T-helper 2 cell treated with Interferon-gamma antibody and Interleukin-4, amounts not matched to agents 100 ng/mL and 5 ng/mL, for 36 hours (primary cell): Measurements from ENCODE around the gene RNF31. TPM values are rescaled to one million over a fixed set of nuclear protein-coding genes. Genes with fewer than 3 reads are reported as not detected.

Experiments
- intact Hi-C: fragments of 100-400 bp; cut with micrococcal nuclease; formaldehyde crosslinking; loops from one replicate; pipeline ENCODE4 v1.15.1; 2023
- total RNA-seq: library from RNA; stranded (reverse); gene quantifications from 2 replicates; pipeline ENCODE4 v1.2.3, GENCODE V29; 2022

Gene RNF31
- total RNA-seq, 1 donor from 2014 or later, result 128 TPM

DNA sequence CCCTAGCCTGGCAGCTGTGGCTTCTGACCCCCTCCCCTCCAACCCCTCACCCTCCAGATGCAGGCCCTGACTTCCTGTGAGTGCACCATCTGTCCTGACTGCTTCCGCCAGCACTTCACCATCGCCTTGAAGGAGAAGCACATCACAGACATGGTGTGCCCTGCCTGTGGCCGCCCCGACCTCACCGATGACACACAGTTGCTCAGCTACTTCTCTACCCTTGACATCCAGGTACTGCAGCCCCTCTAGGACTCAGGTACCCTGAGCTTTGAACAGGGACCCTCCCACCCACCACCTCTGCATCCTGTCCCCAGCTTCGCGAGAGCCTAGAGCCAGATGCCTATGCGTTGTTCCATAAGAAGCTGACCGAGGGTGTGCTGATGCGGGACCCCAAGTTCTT, 7.8 kb downstream of the RNF31 start:
- intact Hi-C loops, result no loop called here

DNA sequence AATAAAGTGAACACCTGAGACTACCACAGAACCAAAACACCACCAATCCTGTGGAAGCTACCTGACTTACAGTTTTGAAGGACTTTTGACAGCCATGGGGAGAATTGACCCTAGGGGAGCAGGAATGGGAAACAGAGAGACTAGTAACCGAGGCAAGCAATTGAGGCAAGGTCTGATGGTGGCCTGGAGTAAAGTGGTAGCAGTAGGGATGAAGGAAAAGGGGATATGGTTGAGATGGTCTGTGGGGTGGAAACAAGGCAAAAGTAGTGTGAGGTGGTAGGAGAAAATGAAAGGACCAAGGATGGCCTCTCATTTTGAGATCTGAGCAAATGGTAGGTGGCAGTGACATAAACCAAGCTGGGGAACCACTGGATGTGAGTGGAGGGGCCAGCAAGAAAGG, 9.5 kb downstream of the RNF31 start:
- intact Hi-C loops, result no loop called here

DNA sequence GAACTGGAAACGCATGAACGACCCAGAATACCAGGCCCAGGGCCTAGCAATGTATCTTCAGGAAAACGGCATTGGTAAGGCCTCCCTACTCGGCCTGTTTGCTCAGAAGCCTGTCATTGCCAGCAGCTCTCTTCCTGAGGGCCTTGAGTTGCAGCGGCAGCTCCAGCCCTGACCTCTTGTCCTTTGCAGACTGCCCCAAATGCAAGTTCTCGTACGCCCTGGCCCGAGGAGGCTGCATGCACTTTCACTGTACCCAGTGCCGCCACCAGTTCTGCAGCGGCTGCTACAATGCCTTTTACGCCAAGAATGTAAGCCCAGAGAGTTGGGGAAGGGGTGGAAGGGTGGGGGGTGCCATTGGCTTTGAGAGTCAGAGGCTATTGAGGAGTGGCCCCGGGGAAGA, 10.0 kb downstream of the RNF31 start:
- intact Hi-C loops, result no loop called here

DNA sequence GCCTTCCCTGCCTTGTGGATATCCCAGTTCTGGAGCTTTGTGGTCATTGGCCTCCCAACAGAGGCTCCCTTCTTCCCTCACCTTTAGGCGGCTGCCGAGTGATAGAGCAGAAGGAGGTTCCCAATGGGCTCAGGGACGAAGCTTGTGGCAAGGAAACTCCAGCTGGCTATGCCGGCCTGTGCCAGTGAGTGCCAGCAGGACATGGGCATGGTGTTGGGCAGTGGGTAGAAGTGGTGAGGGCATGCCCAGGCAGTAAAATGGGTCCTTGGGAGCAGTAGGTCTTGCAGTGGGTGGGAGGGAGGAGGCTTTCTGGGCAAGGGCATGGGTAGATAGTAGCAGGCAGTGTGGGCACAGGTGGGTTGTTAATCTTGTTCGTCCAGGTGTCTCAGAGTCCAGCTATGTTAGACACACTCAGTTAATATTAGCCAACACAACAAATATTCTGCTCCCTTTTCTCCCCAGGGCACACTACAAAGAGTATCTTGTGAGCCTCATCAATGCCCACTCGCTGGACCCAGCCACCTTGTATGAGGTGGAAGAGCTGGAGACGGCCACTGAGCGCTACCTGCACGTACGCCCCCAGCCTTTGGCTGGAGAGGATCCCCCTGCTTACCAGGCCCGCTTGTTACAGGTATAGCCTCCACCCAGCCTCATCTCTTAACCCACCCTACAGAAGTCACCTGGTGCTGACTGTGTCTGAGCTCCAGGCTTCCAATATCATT, 12.6 kb downstream of the RNF31 start:
- intact Hi-C loops, result loop anchor here (2.0 kb wide), 1 partner anchor 101 kb away; no protein-coding TSS in a partner anchor

DNA sequence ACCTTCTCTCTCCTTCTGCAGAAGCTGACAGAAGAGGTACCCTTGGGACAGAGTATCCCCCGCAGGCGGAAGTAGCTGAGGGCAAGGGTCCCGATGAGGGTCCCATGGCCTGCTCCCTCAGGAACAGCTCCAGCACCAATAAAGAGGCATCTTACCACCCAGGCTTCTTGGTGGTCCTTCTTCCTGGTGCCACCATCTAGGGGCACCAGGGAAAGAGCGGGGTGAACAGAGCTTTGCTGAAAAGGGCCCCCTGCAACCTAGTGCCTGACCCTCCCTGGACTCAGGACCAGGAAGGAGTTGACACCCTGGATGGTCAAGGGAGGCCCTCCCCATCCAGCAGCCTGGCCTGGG, 13.2 kb downstream of the RNF31 start:
- intact Hi-C loops, result loop anchor here (2.0 kb wide), 1 partner anchor 102 kb away; no protein-coding TSS in a partner anchor

DNA sequence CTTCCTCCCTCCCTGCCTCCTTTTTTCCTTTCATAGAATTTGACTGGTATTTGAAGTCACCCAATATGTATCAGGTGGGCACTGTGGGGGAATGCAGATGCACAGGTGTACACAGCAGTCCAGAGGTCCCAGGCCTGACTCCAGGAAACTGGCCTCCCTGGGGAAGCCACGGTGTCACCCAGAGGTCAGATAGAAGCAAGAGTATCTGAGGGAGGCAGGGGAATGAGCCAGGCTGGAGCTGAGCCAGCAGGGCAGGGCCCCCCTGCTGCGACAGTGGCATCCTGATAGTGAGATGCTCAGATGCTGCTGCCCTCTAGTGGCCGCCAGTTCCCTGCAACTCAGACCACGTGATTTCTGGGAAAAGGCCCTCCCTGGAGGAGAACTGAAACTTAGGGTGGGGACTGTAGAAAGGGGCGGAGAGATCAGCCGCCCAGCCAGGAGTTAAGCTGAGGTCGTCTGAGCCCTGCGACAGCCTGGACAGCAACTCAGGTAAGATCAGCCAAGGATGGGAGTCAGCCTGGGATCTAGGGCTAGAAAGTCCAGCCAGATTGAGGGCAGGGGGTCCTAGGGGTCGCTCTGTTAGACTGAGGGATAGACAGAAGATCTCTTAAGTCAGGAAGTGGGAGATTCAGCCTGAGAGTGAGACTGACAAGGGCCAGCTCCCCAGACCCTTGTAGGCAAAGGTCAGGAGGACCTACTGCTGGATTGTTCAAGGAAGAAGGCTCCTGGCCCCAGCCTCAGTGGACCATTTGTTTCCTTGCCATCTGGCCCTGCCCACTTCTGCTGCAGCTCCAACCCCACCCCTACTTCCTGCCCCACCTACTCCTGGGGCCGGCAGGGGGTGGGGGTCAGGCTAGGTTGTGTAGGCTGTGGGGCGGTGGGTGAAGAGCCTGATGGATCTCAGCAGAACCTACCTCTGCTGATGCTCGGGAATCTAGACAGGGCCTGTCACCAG, 13.8 kb downstream of the RNF31 start, which contains the start of gene IRF9:
TSS of gene IRF9 (plus strand) at position 416 of the 955 bp plus-strand sequence. CDS start 880 bp downstream, outside the sequence.
- intact Hi-C loops, result loop anchor here (1.0 to 2.0 kb wide), 9 partner anchors 14 to 102 kb away; partner anchors contain the start of genes CHMP4A, DCAF11, EMC9 and IPO4

DNA sequence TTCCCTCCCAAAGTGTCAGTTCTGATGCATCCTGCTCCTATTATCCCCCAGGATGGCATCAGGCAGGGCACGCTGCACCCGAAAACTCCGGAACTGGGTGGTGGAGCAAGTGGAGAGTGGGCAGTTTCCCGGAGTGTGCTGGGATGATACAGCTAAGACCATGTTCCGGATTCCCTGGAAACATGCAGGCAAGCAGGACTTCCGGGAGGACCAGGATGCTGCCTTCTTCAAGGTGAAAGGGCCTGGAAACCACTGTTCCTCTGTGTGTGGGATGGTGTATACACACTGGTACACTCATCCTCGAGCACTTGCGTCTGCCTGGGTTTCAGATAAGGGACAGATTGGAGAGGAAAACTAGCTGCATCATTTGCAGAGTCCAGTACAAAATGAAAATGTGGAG, 14.8 kb downstream of the RNF31 start:
- intact Hi-C loops, result no loop called here

DNA sequence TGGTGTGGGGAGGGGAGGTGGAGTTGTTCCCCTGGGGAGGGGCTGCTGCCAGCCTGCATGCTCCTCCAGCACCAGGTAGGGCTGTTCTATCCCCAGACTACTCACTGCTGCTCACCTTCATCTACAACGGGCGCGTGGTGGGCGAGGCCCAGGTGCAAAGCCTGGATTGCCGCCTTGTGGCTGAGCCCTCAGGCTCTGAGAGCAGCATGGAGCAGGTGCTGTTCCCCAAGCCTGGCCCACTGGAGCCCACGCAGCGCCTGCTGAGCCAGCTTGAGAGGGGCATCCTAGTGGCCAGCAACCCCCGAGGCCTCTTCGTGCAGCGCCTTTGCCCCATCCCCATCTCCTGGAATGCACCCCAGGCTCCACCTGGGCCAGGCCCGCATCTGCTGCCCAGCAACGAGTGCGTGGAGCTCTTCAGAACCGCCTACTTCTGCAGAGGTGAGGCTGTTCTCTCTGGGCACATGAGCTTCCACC, 17.3 kb downstream of the RNF31 start:
- intact Hi-C loops, result no loop called here

DNA sequence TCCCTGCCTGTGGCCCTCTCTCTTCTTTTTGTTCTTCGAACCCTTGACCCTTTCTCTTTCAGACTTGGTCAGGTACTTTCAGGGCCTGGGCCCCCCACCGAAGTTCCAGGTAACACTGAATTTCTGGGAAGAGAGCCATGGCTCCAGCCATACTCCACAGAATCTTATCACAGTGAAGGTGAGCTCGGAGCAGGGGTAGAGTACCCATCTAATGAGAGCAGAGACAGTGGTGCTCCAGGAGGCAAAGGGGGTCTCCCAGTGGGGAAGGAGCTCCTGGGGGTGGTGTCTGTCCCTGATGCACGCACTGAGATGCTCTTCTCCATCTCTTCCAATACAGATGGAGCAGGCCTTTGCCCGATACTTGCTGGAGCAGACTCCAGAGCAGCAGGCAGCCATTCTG, 18.5 kb downstream of the RNF31 start:
- intact Hi-C loops, result no loop called here

DNA sequence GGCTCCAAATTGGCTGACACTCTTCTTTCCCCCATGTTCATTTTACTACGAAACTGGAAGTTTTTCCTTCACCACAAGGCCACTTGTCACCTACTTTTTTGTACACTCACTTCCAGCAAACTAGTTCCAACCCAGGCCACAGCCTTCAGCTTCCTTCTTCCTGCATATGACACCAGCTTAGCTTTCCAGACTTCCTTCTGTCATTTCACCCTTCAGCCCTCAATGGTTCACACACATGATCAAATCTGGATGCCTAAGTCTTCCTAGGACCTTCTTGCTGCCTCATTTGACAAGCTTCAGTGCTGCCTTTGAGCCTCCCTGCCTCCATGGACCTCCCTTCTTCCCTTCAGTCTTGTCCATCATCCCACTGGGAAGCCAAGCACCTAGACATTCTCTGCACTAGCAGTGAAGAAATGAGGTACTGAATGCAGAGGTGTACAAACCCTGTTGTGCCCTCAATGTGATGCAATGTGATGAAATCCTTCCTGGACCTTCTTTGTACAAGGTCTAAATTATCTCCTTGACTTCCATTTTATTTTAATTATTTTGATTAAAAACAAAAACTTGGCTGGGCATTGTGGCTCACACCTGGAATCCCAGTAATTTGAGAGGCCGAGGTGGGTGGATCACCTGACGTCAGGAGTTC, 20.3 kb downstream of the RNF31 start:
- intact Hi-C loops, result no loop called here

DNA sequence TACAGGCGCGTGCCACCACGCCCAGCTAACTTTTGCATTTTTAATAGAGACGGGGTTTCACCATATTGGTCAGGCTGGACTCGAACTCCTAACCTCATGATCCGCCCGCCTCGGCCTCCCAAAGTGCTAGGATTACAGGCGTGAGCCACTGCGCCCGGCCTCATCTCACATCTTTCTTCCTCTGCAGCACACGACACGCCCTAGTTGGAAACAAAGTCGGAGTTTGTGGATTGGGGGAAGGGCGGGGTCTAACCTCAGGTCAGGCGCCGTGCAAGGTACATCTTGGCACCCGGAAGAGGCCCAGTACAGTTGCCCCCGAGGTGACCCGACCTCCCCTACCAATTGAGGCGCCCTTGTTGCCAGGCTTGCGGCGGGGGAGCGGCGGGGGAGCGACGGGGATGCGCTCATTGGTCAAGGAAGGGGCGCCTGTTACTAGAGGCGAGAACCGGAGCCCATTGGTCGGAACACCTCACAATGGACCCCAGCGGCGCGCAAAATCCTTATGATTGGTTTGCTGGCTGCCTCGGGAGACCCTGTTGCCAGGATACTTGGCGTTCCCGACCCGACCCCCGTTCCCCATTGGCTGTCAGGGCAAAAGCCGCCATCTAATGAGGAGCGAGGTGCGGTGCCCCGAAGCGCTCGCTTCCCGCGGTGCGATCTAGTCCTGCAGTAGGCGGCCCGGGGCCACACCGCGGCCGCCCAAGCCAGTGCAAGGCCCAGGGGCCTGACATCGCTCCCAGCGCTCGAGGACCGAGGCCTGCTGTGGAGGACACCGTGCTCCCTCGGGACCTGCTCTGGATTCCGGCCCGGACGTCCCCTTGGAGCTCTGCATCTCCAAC, 24.3 kb downstream of the RNF31 start, which contains the start of gene REC8:
TSS of gene REC8 (plus strand) at position 659 of the 839 bp plus-strand sequence. CDS start 473 bp downstream, outside the sequence.
- intact Hi-C loops, result no loop called here

DNA sequence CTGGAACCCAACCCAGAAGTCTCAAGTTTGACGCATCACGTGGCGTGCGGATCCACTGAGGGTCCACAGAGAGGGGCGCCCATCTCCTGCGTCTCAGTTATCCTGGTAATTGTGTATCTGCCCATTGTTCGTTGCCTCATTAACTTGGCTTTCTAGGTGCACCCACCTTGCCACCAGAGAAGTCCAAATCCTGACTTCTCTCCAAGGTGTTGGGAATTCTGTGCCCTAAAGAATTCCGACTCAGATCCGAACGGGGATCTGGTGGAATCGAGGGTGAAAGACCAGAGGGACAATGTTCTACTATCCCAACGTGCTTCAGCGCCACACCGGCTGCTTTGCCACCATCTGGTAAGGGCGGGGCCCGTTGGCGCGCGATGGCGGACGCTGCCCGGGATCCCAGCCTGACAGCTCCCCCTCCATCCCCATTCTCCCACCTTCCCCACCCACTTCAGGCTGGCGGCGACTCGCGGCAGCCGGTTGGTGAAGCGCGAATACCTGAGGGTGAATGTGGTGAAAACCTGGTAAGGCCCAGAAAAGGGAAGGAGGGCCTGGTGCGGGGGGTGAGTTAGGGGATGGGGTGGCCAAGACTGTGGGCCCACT, 25.1 kb downstream of the RNF31 start:
- intact Hi-C loops, result no loop called here

DNA sequence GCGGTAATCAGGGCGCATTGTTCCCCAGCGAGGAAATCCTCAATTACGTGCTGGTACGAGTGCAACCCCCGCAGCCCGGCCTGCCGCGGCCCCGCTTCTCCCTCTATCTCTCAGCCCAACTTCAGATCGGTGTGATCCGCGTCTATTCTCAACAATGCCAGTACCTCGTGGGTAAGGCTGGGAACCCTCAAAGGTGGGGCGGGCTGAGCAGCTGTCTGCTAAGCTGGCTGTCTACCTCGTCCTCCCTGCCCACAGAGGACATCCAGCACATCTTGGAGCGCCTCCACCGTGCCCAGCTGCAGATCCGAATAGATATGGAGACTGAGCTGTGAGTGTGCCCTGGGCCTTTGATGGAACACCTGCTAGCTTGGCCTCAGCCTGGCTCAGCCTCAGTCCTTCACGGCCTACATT, 25.6 kb downstream of the RNF31 start:
- intact Hi-C loops, result no loop called here

DNA sequence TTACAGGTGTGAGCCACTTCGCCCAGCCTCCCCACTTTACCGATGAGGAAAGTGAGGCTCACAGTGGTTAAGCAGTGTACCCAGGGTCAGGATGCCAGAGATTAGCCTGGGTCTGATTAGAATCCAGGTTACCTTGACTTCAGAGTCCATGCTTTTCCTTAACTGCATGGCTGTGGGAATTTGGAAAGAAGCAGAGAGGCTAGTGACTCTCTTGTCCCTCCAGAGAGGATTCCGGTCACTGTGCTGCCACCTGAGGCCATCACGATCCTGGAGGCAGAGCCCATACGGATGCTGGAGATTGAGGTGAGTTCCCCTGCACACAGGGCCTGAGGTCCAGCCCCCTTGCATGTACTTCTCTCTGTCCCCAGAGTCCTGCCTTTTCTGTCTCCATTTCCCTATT, 29.3 kb downstream of the RNF31 start:
- intact Hi-C loops, result no loop called here

DNA sequence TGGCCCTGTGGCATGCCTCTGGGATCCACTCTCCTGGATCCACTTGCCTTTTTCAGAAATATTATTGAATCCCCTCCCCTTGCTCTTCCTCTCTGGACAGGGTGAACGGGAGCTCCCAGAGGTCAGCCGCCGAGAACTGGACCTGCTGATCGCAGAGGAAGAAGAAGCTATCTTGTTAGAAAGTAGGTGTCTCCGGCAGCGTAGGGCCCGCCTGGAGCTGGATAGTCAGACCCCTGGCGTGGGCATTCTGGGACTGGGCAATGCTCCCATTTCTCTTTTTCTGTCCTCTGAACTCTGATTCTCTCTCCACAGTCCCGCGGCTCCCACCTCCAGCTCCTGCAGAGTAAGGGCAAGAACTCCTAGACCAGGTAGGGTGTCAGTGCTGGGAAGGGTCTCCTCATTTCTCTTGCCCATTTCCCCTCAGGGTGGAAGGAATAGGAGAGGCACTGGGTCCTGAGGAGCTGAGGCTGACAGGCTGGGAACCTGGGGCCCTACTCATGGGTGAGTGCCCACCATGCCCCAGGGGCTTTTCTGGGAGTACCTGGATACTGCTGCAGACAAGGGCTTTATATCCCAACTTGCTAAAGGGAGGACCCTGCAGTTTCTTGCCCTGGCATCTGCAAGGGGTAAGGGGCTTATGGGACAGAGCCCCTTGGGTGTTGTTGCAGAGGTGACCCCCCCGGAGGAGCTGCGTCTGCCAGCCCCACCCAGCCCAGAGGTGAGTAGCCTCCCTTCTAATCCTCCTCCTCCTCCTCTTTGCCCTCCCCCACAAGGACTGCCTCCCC, 29.9 kb downstream of the RNF31 start:
- intact Hi-C loops, result no loop called here

DNA sequence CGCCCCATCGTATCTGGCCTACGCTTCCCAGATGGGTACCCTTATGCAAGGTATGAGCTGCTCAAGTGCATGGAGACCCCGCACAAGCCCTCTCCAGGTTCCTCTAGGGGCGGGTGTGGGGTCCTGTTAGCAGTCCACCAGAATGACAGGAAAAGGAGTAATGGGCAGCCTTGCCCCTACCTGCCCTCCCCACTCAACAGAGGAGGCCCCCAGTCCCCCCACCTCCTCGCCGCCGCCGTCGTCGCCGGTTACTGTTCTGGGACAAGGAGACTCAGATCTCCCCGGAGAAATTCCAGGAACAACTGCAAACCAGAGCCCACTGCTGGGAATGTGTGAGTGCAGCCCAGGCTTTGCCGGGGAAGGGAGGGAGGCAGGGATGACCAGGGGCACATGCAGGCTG, 30.6 kb downstream of the RNF31 start:
- intact Hi-C loops, result no loop called here

DNA sequence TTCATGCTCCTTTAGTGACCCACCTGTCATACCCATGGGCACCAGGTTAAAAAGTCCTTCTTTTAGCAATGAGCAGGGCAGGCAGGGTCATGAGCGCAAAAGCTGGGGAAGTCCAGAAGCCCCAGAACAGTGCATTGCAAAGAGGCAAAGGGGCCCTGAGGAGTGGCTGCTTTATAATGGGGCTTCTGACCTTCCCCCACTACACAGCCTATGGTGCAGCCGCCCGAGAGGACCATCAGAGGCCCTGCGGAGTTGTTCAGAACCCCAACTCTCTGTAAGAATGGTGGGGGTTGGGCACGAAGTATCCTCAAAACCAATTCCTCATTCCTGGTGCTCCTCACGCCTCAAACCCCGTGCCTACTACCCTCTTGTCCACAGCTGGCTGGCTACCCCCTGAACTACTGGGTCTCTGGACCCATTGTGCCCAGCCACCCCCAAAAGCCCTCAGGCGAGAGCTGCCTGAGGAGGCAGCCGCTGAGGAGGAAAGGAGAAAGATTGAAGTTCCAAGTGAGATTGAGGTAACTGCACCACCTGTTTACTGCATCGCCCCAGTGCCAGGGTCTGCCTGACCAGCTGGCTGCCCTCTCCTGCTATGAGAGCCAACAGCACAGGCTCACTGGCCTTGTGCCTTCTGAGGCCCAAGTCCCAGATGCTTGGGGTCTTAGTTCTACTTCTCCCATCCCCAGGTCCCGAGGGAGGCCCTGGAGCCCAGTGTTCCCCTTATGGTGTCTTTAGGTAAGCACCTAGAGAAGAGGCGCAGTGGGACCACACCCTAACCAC, 31.3 kb downstream of the RNF31 start:
- intact Hi-C loops, result no loop called here

DNA sequence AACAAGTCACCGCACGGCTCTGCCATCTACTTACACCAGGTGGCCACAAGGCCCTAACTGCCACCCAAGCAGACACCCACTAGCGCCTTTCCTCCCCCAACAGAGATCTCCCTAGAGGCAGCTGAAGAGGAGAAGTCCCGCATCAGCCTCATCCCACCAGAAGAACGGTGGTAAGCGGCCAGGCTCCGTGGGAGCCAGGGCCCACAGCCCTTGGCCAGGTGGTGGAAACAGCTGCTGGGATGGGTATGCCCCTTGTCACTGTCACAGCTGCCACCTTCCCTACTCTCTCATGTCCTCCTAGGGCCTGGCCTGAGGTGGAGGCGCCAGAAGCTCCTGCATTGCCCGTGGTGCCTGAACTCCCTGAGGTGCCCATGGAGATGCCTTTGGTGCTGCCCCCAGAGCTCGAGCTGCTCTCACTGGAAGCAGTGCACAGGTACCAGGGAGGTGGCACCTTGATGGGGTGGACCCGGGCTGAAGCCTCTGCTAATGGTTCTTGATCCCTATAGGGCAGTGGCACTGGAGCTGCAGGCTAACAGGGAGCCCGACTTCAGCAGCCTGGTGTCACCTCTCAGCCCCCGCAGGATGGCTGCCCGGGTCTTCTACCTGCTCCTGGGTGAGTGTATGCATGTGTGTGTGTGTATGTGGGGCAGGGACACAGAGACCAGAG, 32.1 kb downstream of the RNF31 start:
- intact Hi-C loops, result no loop called here
